Breast epithelium (tissue), 3 donors: ENCODE data around the gene HMGCR.

Experiments
- CTCF ChIP-seq, 3 donors: fragments of 450-650 bp; IDR thresholded peaks; one replicate each; pipeline ENCODE4 v1.5.1; 2016 to 2017; ENCODE audit warnings: antibody characterized with exemption in 3 of 3, mild to moderate bottlenecking in 3 of 3, moderate library complexity in 3 of 3
- POLR2AphosphoS5 ChIP-seq, 3 donors: sonication (generic); formaldehyde crosslinking; IDR thresholded peaks; one replicate each; pipeline ENCODE4 v1.6.1; 2017; ENCODE audit warnings: antibody characterized with exemption in 3 of 3

GRCh38 chr5:75310212-75310611 is 26.8 kb upstream of the HMGCR start:
- TF ChIP-seq CTCF (IDR thresholded peaks at IDR 0.05) (no peak), POLR2AphosphoS5 (IDR thresholded peaks at IDR 0.05) (no peak)
